GM21717 (cell line): ENCODE results near the gene CBL.
A peak's percentile ranks its signal among the peaks of the same experiment; 100 is the strongest.

ENCODE experiments used
- ATAC-seq: cut with Tn5 transposase; IDR thresholded peaks from one replicate; pipeline ENCODE4 v1.9.1; 2021; ENCODE audit warnings: mild to moderate bottlenecking, moderate library complexity; ENCODE audit not compliant: unreplicated experiment

Gene CBL

DNA sequence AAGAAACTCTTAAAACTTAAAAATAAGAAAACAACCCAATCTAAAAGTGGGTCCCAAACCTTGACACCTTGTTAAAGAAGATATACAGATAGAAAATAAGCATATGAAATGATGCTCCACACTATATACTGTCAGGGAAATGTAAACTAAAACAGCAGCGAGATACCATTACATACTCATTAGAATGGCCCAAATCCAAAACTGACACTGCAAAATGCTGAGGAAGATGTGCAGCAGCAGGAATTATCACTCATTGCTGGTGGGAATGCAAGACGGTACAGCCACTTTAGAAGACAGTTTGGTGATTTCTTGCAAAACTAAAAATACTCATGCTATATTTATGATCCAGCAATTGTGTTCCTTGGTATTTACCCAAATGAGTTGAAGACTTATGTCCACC, 123.2 kb downstream of the CBL start:
- ATAC-seq = no peak

DNA sequence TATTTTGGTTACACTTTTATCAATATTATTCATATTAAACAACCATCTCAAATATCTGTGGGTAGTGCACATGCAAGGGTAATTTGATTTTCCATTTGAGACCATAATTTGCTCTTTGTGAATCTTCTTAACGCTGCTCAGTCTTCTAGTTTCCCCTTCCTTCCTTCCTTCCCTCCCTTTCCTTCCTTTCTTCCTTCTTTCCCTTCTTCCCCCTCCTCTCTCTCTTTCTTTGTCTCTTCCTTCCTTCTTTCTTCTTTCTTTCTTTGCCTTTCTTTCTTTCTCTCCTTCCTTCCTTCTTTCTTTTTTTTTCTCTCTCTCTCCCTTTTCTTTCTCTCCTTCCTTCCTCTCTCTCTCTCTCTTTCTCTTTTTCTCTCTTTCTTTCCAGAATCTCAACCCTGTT, 124.1 kb downstream of the CBL start:
- no peak for ATAC-seq

DNA sequence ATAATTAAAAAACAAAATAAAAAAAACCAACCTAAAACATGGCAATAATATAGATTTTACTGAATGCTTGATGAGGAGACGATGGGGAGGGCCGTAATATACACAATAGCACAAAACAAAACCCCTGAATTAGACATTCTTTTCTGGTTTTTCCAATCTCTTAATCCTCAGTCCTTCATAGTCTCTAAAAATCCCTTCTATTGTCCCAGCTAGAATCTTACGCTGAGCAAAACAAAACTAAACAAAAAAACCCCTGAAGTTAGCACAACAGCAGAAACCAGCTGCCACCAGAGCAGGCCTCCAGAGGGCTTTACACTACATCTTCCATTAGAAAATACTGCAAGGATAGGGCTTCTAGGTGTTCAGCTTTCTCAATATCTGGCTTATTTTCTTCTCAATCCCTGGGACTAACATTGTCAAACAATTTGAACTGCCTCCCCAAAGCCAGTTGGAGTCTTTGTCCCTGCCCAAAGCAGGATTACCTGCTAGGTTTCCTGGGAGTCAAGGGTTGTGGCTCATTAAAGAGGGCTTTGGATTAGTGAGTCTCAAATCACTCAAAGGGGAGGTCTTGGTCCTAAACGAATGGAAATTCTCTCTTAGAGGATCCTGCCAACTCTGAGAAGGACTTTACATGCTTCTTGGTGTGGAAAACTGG, 126.1 kb downstream of the CBL start:
- ATAC-seq = no peak

DNA sequence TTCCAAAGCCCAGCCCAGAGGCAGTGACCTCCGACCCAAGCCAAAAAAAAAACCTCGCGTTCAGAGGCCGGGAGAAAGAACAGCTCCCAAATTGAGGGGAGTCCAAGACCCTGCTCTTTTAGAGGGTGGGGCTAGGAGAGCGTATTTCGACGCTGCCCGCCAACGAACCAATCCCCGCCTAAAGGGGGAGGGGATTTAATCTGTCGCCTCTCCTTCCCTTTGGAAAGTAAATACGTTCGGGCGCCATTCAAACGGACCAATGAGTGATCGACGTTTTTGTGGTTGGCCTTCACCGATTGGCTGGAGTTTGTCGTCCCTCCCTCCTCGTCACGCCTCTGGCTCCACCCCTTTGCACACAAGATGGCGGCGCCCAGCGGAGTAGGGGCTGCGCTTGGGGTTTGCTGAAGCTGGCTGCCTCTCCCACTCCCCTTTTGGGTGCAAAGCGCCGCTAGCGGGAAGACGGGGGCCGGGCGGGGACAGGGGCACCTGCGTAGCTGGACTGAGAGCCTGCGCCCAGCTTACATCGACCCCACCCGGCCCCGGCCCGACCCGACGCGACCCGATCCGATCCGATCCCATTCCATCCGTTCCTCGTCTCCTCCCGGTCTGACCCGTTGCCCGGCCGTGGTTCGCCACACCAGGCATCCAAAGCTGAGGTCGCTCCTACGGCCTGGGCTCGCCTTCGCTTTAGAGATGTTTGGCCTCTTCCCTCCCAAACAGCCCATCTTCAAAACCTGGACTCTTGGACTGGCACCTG, 128.2 kb downstream of the CBL start, which contains the start of gene RNF26:
Gene RNF26 (plus strand): TSS at position 354 of the 757 bp plus-strand sequence. CDS start 596 bp downstream, outside the sequence.
- ATAC-seq = peak; percentile 91

DNA sequence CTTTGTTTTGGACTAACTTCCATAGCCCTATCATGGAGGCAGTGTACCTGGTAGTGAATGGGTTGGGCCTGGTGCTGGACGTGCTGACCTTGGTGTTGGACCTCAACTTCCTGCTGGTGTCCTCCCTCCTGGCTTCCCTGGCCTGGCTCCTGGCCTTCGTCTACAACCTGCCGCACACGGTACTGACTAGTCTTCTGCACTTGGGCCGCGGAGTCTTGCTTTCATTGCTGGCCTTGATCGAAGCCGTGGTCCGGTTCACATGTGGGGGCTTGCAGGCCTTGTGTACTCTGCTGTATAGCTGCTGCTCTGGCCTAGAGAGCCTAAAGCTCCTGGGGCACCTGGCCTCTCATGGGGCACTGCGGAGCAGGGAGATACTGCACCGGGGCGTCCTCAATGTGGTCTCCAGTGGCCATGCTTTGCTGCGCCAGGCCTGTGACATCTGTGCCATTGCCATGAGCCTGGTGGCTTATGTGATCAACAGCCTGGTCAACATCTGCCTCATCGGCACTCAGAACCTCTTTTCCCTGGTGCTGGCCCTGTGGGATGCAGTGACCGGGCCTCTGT, 129.0 kb downstream of the CBL start:
- no peak for ATAC-seq

DNA sequence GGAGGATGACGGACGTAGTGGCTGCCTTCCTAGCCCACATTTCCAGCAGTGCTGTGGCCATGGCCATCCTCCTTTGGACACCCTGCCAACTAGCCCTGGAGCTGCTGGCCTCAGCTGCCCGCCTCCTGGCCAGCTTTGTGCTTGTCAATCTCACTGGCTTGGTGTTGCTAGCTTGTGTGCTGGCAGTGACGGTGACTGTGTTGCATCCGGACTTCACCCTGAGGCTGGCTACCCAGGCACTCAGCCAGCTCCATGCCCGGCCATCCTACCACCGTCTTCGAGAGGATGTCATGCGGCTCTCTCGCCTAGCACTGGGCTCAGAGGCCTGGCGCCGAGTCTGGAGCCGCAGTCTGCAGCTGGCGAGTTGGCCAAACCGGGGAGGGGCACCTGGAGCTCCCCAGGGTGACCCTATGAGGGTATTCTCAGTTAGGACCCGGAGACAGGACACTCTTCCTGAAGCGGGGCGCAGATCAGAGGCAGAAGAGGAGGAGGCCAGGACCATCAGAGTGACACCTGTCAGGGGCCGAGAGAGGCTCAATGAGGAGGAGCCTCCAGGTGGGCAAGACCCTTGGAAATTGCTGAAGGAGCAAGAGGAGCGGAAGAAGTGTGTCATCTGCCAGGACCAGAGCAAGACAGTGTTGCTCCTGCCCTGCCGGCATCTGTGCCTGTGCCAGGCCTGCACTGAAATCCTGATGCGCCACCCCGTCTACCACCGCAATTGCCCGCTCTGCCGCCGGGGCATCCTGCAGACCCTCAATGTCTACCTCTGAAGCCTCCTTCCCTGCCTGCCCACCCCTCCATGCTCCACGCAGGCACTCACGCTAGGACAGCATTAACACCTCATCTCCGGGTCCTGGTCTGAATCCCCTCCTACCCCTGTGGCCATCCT, 129.8 kb downstream of the CBL start:
- ATAC-seq = no peak

DNA sequence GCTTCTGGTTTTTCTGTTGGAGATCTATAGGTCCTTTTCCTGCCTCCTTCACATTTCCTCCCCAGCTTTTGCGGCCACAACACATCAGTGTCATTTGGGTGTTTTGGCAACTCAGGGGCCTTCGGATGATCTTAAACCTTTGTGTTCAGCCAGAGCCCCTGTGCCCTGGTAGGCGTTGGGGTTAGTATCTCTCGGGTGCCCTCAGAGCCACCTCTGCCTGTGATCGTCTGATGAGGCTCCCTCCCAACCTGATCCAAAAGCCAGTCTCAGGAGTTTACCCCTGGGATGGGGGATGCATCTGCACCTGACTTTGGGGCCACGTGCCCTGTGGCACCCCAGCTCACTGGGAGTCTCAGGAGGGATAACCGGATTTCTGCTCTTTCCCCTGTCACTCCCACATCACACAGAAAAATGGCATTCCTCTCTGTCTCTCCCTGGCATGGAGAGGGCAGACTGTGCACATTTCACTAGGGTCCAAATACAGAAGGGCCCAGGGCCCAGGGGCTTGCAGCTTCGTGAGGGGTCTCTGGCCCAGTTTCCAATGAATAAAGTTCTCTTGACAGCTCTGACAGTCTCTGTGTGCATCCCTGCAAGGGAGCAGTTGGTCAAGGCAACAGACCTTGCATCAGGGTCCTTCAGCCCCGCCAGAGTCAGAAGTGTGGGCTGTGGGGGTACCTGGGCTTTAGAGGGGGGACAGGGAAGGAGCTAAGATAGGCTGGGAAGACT, 130.8 kb downstream of the CBL start:
- no peak for ATAC-seq

DNA sequence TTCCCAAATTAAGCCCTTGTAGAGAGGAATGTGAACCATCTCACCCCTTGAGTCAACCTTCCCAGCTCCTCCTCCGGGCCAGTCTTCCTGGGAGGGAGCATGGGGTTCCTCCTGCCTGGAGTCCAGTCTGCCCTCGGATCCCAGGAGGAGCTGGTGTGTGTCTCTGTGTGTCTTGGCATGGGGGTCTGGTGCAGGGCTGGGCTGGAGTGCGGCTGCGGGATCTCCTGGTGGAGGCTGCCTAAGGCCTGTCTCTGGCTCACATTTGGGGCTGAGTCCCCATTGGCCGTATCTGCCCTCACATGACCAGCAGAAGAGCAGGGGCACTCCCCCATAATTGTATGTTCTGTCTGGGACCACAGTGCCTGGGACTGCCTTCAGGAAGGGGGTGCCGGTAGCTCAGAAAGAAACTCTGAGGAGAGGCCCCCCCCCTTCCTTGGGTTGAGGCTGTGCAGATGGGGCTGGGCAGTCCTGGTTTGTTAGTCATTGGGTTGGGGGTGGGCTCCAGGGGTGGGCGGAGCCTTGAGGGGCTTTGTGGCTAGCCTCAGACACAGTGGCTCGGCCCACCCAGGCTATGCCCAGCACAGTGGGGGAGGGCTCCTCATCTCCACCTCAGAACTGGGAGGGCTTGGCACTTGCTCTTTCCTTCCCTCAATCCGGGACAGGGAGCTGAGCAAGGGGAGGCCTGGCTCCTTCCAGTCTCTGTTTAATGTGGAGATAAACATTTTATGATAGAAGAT, 131.6 kb downstream of the CBL start:
- ATAC-seq = no peak

DNA sequence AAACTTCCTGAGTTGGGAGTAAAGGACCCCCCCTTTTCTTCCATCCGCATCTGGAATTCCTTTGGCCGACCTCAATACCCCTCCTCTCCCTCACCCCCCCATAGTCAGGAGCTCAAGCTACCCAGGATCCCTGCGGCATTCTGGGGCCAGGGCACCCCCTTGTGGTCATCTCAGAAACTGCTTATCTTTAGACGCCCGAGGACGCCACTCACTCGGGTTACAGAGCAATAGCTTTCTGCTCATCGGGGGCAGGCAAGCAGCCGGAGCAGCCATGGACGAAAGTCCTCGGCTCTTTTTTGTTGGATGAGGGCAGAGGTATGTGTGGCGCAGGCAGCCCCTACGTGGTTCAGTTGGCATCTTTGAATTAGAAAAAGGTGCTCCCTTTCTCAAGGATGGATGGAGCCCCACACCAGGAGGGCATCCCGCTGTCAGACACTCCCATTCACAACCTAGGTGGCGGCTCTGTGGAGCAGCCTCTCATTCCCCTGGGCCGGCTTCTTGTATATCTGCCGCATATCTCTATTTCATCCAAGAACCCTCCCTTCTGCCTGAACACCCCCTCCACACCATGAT, 132.3 kb downstream of the CBL start:
- ATAC-seq = no peak

DNA sequence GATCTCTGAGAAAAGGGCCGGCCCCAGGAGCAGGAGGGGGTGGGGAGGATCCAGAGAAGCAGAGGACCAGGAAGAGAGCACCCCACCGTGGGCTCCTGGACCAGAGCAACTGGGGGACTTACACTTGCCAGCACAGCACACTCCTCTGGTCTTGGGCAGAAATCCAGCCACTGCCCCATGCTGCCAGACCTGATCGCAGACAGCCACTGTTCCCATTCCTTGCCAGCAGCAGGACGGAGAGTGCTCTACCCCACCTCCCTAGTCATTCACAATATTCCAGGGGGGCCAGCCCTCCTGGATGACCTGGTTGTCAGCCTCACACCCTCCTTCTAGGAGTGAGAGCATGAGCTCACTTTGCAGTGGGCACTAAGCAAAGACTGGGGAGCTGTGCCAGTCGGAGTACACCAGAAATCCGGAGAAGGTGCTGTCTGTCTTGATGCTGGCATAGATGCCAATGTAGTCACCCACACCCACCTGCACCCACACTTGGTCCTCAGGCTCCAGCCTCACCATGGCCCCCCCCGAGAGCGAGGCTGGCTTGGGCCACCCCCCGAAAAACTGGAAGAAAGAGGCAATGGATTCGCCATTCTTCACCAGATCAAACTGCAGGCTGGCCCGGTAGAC, 132.9 kb downstream of the CBL start:
- ATAC-seq = no peak

DNA sequence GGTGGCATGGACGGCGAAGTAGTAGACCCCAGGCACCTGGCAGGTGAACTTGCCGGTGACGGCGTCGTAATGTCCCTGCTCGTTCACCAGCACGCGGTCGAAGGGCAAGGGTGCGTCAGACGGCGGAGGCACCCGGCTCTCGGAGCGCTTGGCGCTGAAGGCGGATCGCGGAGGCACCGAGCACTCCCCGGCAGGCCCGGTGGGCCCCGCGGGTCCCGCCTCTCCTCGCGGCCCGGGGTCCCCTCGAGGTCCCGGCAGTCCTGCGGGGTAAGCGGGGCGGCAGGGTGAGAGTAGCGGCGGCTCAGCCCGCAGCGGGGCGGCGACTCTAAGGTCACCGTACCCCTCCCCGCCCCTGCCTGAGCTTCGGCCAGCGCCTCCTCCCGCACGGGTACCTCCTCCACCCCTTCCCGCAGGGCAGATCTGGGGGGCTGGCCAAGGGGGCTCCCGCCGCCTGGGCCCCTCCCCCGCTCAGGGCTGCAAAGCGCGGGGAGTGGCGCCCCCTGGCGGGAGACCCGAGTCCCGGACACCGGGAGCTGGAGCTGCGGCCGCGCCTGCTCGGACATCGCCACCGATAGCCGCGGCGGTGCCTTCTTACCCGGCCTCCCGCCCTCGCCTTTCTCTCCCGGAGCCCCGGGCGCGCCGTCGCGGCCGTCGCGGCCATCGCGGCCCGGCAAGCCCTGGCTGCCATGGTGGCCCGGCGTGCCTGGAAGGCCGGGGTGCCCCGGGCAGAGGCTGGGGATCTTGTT, 133.6 kb downstream of the CBL start:
- no peak for ATAC-seq

DNA sequence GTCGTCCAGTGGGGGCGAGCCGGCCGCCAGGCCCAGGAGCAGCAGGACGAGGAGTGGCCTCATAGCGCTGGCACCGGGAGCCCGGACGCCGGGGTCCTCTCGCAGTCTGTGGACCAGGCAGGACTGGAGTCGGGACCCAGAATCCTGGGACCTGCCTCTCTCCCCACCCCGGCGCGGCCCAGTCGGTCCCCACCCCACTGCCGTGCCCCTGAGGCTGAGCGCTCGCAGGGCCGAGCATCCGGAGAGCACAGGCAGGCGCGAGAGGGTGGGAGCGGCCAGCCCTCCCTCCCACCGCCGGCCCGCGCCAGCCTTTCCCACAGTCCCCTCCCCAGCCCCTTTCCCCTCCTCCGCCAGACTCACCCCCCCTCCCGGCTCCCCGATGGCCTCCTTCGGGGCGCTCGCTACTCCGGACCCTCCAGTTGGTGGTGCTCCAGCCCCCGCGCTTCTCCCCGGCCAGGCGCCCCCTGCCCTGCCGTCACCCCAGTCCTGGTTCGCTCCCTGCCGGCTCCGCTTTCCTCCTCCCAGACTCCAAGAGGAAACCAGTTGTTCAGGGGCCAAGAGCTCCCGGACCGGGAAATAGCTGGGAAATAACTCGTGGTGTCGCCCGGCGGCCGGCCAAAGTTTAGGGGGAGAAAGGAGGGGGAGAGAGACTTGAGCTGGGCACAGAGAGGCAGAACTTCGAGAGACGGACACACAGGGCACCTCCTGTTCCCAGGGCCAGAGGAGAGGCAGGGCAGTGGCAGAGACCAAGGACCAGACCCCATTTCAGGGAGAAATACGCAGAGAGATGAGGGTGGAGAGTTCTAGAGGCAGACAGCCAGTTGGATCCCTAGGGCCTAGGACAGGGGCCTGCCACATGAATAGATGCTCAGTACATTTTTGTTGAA, 134.4 kb downstream of the CBL start, which contains the start of gene C1QTNF5:
Gene C1QTNF5 (minus strand): TSS at position 549 of the 887 bp plus-strand sequence. CDS start 486 bp downstream, at position 63.
- no peak for ATAC-seq

DNA sequence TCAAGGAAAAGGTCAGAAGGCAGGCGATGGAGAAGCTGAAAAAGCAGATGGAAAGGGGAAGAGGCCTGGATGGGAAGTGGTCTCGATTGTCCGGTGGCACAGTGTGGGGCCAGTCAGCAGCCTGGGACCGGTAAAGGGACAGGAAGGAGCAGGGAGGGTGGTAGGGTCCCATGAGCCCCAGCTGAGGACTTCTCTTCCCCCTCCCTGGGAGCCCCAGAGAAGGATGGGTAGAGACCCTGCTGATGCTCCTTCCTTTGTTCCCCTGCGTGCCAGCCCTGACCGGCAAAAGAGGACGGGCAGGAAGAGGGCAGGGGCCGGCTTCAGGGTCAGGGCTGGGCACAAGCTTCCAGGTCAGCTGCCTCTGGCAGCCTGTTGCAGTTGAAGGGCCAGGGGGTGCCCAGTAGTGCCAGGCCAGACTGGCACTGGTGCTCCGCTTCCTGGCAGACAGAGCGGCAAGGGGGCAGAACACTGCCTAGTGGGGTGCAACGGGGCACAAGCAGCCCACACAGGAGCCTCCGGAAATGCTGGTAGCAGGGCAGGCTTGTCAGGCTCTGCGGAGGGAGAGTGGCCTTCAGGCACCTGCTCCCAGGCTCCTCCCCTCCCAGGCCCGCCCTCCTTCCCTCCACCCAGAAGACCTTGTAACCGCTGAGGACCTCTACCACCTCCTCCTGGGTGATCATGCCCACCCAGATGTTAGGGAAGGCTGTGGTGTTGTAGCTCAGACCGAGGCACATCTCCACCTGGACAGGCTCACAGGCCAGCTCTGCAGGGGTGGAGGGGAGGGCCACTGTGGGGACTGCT, 135.3 kb downstream of the CBL start:
- ATAC-seq = no peak

DNA sequence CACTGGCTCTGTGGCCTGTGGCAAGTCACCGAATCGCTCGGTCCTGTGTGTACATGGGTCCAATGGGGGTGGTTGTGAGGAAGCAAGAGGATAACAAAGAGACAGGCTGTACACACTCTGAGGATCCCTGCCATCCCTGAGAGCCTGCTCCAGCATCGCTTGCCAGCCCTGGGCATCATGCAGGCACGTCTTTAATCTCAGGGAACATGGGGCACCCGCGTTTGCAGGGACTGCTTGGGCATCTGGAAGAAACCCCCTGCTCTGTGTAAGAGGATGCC, 135.8 kb downstream of the CBL start:
- no peak for ATAC-seq

DNA sequence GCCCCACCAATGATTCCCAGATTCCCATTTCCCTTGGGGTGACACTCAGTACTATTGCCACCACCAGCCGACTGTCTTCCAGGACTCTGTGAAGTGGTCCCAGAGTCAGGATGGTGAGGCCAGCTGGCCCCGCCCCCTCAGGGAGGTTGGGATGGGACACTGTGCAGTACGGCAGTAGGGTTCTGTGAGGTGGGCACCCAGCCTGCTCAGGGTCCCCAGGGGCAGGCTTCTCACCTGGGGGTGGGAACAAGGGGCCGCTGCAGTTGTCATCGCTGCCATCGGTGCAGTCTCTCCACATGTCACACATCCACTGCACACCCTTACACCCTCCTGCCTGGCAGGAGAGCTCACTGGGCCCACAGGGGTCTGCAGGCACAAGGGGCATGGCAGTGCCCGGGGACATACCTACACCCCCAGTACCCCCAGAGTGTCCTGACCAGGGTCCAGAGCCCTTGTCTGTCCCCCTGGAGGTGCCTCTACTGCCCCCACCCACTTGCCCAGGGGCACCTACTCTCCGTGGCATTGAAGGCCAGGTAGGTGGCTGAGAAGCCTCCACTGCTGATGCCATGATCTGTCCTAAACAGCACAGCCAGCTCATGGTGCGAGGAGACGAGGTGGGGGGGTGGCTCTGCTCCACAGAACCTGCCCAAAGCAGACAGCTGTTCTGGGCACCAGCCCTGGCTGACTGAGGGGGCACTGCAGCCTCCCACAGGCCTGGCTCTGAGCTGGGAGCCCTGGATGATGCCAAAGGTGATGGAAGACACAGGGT, 136.4 kb downstream of the CBL start:
- ATAC-seq = no peak

DNA sequence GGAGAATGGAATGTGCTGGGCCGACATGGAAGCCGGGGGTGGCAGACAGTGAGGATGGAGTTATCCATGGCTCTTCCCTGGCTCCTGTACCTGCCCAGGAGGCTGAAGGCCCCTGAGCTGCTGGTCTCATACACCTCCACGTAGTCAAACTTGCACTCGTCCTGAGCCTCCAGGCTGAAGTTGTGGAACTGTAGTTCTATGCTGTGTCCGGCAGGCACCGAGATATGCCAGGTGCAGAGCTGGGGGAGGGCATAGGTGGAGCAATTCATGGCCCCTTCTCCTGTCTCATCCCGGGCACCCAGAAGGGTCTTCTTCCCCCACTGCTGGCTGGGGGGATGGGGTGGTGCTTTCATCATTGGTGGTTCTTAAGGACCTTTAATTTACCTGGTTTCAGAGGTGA, 137.6 kb downstream of the CBL start:
- ATAC-seq = no peak
